GM23338 (cell line): ENCODE data around the gene PID1. TPM values are rescaled to one million over a fixed set of nuclear protein-coding genes. Genes with fewer than 3 reads are reported as not detected.

Experiments used
- ATAC-seq: fragments of 200-7000 bp; cut with Tn5 transposase; 3 replicates; pipeline ENCODE4 v1.9.1; 2020
- DNase-seq: peaks from one replicate; pipeline ENCODE4 v3.0.0-alpha.2; 2015; ENCODE audit warnings: low spot score
- H2AFZ ChIP-seq: fragments of 200-600 bp; sonication (generic); 2 replicates; pipeline ENCODE4 v1.8.0; 2016; ENCODE audit warnings: antibody characterized with exemption, mild to moderate bottlenecking, moderate library complexity
- H3F3A ChIP-seq: fragments of 200-600 bp; sonication (generic); replicated peaks from 2 replicates; pipeline ENCODE4 v1.8.0; 2017; ENCODE audit warnings: antibody characterized with exemption, mixed run types, low read depth
- H3K27ac ChIP-seq: fragments of 200-600 bp; sonication (generic); 2 replicates; pipeline ENCODE4 v1.6.1; 2016; ENCODE audit warnings: low read depth
- H3K27me3 ChIP-seq: fragments of 200-600 bp; sonication (generic); 2 replicates; pipeline ENCODE4 v1.8.0; 2016; ENCODE audit warnings: mild to moderate bottlenecking, mixed run types, moderate library complexity; ENCODE audit not compliant: insufficient read depth
- H3K36me3 ChIP-seq: fragments of 200-600 bp; sonication (generic); 2 replicates; pipeline ENCODE4 v1.8.0; 2016; ENCODE audit warnings: mild to moderate bottlenecking; ENCODE audit not compliant: insufficient read depth
- H3K4me1 ChIP-seq: fragments of 200-600 bp; sonication (generic); 2 replicates; pipeline ENCODE4 v1.8.0; 2016; ENCODE audit warnings: mild to moderate bottlenecking, moderate library complexity; ENCODE audit not compliant: insufficient read depth
- H3K4me2 ChIP-seq: fragments of 200-600 bp; sonication (generic); 2 replicates; pipeline ENCODE4 v1.7.1; 2017; ENCODE audit warnings: mixed run types
- H3K4me3 ChIP-seq: fragments of 200-600 bp; sonication (generic); 2 replicates; pipeline ENCODE4 v1.6.1; 2016; ENCODE audit warnings: mixed run types
- H3K79me2 ChIP-seq: fragments of 200-600 bp; sonication (generic); replicated peaks from 2 replicates; pipeline ENCODE4 v1.8.0; 2017; ENCODE audit warnings: mild to moderate bottlenecking; ENCODE audit not compliant: insufficient read depth
- H3K9me2 ChIP-seq: fragments of 200-600 bp; sonication (generic); 2 replicates; pipeline ENCODE4 v1.8.0; 2017; ENCODE audit not compliant: insufficient read depth
- H4K20me1 ChIP-seq: fragments of 200-600 bp; sonication (generic); replicated peaks from 2 replicates; pipeline ENCODE4 v1.8.0; 2017; ENCODE audit warnings: mild to moderate bottlenecking; ENCODE audit not compliant: insufficient read depth
- H3K27ac Mint-ChIP-seq: 2 replicates; pipeline ENCODE4 v1.8.0; 2020; ENCODE audit warnings: inconsistent platforms, mild to moderate bottlenecking, moderate library complexity, mixed read lengths
- H3K27me3 Mint-ChIP-seq: 3 replicates; pipeline ENCODE4 v1.8.0; 2022; ENCODE audit warnings: low read depth, mild to moderate bottlenecking, moderate library complexity, mixed read lengths, inconsistent platforms; ENCODE audit not compliant: insufficient read depth, poor library complexity
- H3K36me3 Mint-ChIP-seq: 3 replicates; pipeline ENCODE4 v1.8.0; 2021; ENCODE audit warnings: low read depth, mild to moderate bottlenecking, inconsistent platforms, moderate library complexity, mixed read lengths
- H3K4me1 Mint-ChIP-seq: 3 replicates; pipeline ENCODE4 v1.8.0; 2020; ENCODE audit warnings: mild to moderate bottlenecking, inconsistent platforms, mixed read lengths
- H3K4me3 Mint-ChIP-seq: 3 replicates; pipeline ENCODE4 v1.8.0; 2021; ENCODE audit warnings: moderate library complexity, mild to moderate bottlenecking, inconsistent platforms, mixed read lengths
- H3K9me3 Mint-ChIP-seq: 3 replicates; pipeline ENCODE4 v1.8.0; 2020; ENCODE audit warnings: moderate library complexity, mild to moderate bottlenecking, inconsistent platforms, mixed read lengths
- CREB1 ChIP-seq: fragments of 250-450 bp; sonication (Bioruptor Pico); IDR thresholded peaks from 2 replicates; pipeline ENCODE4 v1.5.0; 2020; ENCODE audit warnings: low read depth, mild to moderate bottlenecking, moderate library complexity
- EZH2phosphoT487 ChIP-seq: fragments of 200-600 bp; sonication (generic); IDR thresholded peaks from one replicate; pipeline ENCODE4 v1.8.1; 2018; ENCODE audit warnings: antibody characterized with exemption; ENCODE audit not compliant: unreplicated experiment
- JUNB ChIP-seq: IDR thresholded peaks from one replicate; pipeline ENCODE4 v1.6.1; 2016; ENCODE audit warnings: antibody characterized with exemption; ENCODE audit not compliant: unreplicated experiment
- NANOG ChIP-seq: IDR thresholded peaks from 2 replicates; pipeline ENCODE4 v1.6.1; 2016; ENCODE audit warnings: antibody characterized with exemption, borderline replicate concordance
- ZNF114 ChIP-seq: fragments of 250-450 bp; sonication (Bioruptor Pico); IDR thresholded peaks from 2 replicates; pipeline ENCODE4 v1.5.0; 2020; ENCODE audit warnings: mild to moderate bottlenecking, moderate library complexity
- polyA plus RNA-seq: library from polyadenylated mRNA; unstranded; fragments of >200 nt; fragmentation: Nextera tagmentation; extraction: Ambion mirVana; gene quantifications from 2 replicates; pipeline ENCODE4 v1.2.1, GENCODE V29; 2016
- total RNA-seq: library from RNA; depleted of rRNA; stranded (reverse); fragments of >200 nt; shearing (Covaris generic); gene quantifications from 2 replicates; pipeline ENCODE4 v1.2.3, GENCODE V29; 2014
- TF ChIP-seq, protein P1 (sequence below): IDR thresholded peaks from one replicate; pipeline ENCODE4 v1.6.1; 2018; ENCODE audit warnings: antibody characterized with exemption; ENCODE audit not compliant: unreplicated experiment
- TF ChIP-seq, protein P2 (sequence below): IDR thresholded peaks from 2 replicates; pipeline ENCODE4 v1.6.1; 2016; ENCODE audit warnings: antibody characterized with exemption
- TF ChIP-seq, protein P3 (sequence below), 2 experiments: fragments of 200-600 bp in 1 of 2; sonication (generic) in 1 of 2; conservative IDR thresholded peaks; 2 replicates each; pipeline versions ENCODE4 v1.5.1 to v1.6.1; 2016 to 2017; ENCODE audit warnings: antibody characterized with exemption in 2 of 2, low read depth in 2 of 2, mild to moderate bottlenecking in 2 of 2, moderate library complexity in 1 of 2

PID1 gene
- total and polyA plus RNA-seq, 2 experiments from 2014 or later: 1.7 to 2.4 TPM

DNA sequence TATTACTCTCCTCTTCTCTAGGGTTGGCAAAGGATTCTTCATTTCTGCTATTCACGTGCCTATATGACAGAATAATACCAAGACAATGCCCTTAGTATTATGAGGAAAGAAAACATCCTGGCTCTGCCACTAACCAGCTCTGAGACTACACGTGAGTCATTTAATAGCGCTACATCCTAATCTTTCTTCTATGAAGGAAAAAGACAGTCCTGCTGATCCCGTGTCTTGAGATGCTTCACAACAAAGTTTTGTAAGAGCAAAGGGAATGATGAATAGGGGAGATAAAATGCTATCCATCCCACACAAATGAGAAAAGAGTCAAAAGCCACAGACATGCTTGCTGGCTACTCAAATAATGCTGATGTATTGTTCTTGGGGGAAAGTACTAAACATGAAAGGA lies 152.8 kb downstream of the PID1 start (continued):
- TF ChIP-seq, protein P1, sequence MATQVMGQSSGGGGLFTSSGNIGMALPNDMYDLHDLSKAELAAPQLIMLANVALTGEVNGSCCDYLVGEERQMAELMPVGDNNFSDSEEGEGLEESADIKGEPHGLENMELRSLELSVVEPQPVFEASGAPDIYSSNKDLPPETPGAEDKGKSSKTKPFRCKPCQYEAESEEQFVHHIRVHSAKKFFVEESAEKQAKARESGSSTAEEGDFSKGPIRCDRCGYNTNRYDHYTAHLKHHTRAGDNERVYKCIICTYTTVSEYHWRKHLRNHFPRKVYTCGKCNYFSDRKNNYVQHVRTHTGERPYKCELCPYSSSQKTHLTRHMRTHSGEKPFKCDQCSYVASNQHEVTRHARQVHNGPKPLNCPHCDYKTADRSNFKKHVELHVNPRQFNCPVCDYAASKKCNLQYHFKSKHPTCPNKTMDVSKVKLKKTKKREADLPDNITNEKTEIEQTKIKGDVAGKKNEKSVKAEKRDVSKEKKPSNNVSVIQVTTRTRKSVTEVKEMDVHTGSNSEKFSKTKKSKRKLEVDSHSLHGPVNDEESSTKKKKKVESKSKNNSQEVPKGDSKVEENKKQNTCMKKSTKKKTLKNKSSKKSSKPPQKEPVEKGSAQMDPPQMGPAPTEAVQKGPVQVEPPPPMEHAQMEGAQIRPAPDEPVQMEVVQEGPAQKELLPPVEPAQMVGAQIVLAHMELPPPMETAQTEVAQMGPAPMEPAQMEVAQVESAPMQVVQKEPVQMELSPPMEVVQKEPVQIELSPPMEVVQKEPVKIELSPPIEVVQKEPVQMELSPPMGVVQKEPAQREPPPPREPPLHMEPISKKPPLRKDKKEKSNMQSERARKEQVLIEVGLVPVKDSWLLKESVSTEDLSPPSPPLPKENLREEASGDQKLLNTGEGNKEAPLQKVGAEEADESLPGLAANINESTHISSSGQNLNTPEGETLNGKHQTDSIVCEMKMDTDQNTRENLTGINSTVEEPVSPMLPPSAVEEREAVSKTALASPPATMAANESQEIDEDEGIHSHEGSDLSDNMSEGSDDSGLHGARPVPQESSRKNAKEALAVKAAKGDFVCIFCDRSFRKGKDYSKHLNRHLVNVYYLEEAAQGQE: no peak
- no peak for TF ChIP-seq NANOG
- TF ChIP-seq EZH2phosphoT487: no peak
- TF ChIP-seq, protein P2, sequence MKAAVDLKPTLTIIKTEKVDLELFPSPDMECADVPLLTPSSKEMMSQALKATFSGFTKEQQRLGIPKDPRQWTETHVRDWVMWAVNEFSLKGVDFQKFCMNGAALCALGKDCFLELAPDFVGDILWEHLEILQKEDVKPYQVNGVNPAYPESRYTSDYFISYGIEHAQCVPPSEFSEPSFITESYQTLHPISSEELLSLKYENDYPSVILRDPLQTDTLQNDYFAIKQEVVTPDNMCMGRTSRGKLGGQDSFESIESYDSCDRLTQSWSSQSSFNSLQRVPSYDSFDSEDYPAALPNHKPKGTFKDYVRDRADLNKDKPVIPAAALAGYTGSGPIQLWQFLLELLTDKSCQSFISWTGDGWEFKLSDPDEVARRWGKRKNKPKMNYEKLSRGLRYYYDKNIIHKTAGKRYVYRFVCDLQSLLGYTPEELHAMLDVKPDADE: no peak
- TF ChIP-seq, protein P3, sequence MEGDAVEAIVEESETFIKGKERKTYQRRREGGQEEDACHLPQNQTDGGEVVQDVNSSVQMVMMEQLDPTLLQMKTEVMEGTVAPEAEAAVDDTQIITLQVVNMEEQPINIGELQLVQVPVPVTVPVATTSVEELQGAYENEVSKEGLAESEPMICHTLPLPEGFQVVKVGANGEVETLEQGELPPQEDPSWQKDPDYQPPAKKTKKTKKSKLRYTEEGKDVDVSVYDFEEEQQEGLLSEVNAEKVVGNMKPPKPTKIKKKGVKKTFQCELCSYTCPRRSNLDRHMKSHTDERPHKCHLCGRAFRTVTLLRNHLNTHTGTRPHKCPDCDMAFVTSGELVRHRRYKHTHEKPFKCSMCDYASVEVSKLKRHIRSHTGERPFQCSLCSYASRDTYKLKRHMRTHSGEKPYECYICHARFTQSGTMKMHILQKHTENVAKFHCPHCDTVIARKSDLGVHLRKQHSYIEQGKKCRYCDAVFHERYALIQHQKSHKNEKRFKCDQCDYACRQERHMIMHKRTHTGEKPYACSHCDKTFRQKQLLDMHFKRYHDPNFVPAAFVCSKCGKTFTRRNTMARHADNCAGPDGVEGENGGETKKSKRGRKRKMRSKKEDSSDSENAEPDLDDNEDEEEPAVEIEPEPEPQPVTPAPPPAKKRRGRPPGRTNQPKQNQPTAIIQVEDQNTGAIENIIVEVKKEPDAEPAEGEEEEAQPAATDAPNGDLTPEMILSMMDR (conservative IDR thresholded peaks at IDR 0.05; ENCODE audit: low read depth in 2 of 2): no peak

DNA sequence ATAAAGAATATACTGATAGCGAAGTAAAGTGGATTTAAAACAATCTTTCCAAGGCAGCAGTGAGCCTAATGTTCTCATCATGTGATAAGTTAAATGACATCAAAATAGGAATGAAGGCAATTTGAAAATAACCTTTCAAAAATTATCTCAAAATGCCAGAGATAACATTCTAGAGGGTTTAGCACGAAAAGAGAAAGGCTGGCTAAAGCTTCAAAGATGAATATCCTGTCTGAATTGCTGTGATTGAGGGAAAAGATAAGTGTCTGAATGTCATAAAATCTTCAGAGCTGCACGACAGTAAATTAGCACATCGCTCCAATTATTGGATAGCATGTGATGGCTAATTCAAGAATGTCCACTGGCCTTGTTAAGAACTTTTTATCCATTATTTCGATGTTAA lies 159.3 kb downstream of the PID1 start:
- Histone ChIP-seq H2AFZ (no peak overlapping the region), H3K27me3 (no peaks in the 10 kb centered on the region), H3K4me2 (no peak overlapping the region), H3K79me2 (no peaks in the 10 kb centered on the region), H4K20me1 (no peaks in the 10 kb centered on the region), H3K9me2 (peaks cover 2% of the 10 kb centered on the region; the same call in 1 of the 2 replicates), H3K36me3 (no peaks in the 10 kb centered on the region), H3F3A (no peaks in the 10 kb centered on the region), H3K4me1 (no peaks in the 10 kb centered on the region), H3K4me3 (no peak overlapping the region), H3K27ac (no peak overlapping the region)
- Mint-ChIP-seq H3K27ac (no peak overlapping the region), H3K4me3 (no peak overlapping the region), H3K27me3 (peaks cover 2% of the 10 kb centered on the region), H3K36me3 (no peaks in the 10 kb centered on the region), H3K4me1 (peaks cover 5% of the 10 kb centered on the region; the same call in 2 of the 3 replicates), H3K9me3 (no peaks in the 10 kb centered on the region)
- DNase-seq (no peak), ATAC-seq (no peak)
- TF ChIP-seq JUNB: no peak
- no peak for TF ChIP-seq ZNF114 (CRISPR knock-in tag)
- TF ChIP-seq CREB1: no peak
- TF ChIP-seq, protein P1: no peak
- TF ChIP-seq, protein P2: no peak
- TF ChIP-seq NANOG: no peak
